LNCaP clone FGC (cell line): ENCODE results near the gene CCSER1.
"Not testable (repeated sequence)": the region's sequence is repeated elsewhere in the genome, so short reads cannot be mapped to it uniquely, and the experiment has no call there.

Experiments used
- DNase-seq: peaks from one replicate; pipeline ENCODE4 v3.0.0-alpha.2; 2011; ENCODE audit warnings: low read depth
- H3K4me3 ChIP-seq: 2 replicates; pipeline ENCODE4 v1.5.1; 2011; ENCODE audit warnings: mild to moderate bottlenecking, low read depth, low read length, control low read depth
- TF ChIP-seq, protein P1 (sequence below): IDR thresholded peaks from 2 replicates; pipeline ENCODE4 v1.5.1; 2012; ENCODE audit warnings: mild to moderate bottlenecking; ENCODE audit not compliant: control insufficient read depth, insufficient read depth; ENCODE audit errors: extremely low read depth

Gene CCSER1

DNA sequence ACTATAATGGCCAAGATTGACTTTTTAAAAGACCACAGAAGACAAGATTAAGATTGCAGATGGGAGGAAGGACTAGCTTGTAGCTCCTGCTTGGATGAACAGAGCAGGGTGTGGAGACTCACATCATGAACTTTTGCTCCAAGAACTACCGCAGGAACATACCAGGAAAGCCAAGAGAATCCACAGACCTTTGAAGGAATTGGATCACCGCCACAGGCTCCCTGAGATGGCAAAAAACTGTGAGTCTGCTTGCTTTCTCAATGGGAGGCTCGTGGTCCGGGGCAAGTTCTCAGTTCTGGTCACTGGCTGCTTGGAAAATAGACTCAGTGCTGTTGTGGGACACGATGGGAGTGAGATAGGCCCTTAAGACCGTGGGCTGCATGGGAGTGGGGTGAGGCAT is 276.6 kb downstream of the CCSER1 start:
- no peak overlapping the region for H3K4me3 ChIP-seq

DNA sequence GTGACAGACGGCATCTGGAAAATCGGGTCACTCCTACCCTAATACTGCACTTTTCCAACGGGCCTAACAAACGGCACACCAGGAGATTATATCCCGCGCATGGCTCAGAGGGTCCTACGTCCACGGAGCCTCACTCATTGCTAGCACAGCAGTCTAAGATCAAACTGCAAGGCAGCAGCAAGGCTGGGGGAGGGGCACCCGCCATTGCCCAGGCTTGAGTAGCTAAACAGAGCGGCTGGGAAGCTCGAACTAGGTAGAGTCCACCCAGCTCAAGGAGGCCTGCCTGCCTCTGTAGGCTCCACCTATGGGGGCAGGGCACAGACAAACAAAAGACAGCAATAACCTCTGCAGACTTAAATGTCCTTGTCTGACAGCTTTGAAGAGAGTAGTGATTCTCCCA is 280.7 kb downstream of the CCSER1 start:
- not testable (repeated sequence) for DNase-seq, H3K4me3 ChIP-seq

More for the DNA sequence above, 276.6 kb downstream of the CCSER1 start:
- no peak for DNase-seq
- TF ChIP-seq, protein P1, sequence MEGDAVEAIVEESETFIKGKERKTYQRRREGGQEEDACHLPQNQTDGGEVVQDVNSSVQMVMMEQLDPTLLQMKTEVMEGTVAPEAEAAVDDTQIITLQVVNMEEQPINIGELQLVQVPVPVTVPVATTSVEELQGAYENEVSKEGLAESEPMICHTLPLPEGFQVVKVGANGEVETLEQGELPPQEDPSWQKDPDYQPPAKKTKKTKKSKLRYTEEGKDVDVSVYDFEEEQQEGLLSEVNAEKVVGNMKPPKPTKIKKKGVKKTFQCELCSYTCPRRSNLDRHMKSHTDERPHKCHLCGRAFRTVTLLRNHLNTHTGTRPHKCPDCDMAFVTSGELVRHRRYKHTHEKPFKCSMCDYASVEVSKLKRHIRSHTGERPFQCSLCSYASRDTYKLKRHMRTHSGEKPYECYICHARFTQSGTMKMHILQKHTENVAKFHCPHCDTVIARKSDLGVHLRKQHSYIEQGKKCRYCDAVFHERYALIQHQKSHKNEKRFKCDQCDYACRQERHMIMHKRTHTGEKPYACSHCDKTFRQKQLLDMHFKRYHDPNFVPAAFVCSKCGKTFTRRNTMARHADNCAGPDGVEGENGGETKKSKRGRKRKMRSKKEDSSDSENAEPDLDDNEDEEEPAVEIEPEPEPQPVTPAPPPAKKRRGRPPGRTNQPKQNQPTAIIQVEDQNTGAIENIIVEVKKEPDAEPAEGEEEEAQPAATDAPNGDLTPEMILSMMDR = no peak

DNA sequence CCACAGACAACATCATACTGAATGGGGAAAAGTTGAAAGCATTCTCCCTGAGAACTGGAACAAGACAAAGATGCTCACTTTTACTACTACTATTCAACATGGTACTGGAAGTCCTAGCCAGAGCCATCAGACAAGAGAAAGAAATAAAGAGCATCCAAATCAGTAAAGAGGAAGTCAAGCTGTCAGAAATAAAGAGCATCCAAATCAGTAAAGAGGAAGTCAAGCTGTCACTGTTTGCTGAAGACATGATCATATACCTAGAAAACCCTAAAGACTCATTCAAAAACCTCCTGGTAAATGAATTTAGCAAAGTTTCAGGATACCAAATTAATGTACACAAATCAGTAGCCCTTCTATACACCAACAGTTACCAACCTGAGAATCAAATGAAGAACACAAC is 285.6 kb downstream of the CCSER1 start:
- DNase-seq, H3K4me3 ChIP-seq: not testable (repeated sequence)

DNA sequence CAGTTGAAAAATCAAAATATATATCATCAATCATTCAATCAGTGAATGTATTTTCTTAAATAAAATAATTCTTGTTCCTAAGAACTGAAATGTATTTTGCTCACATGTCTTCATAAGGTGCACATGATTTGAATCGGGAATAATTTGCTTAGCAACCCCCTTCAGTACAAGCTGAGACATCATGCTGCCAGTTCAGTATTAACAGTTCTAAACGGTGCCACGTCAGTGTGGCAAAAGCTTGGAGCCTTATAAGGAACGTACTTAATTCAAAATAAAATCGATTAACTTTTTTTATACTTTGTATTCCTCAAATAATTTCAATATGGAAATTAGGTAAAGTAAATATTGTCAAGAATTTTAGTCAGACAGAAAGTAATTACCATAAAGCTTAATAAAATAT is 287.9 kb downstream of the CCSER1 start:
- no peak overlapping the region for H3K4me3 ChIP-seq
- TF ChIP-seq, protein P1 = no peak
- no peak for DNase-seq

DNA sequence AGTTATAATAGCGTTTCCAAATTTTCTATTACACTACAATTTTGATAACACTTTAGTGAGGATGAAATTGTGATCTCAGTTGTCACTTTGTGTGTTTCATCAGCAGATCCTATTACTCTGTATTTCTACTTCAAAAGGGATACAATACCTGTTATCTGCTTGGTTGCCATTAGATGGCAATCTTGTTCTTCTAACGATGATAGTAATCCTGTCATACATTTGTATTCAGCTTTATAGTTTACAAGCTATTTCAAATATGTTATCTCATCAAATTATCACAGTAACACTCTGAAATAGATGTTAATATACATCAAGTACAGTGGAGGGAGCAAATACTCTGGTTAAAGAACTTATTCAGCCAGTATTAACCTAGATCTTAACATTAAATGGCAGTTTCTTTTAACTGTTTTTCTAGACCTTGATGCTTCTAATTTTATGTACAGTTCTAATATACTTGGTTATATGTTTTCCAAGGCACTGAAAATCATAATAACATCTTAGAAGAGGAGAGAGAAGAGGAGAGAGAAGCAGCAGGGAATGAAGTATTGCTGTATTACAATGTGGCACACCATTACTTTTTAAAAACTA is 292.0 kb downstream of the CCSER1 start:
- peak; percentile 72 for DNase-seq
- no peak overlapping the region for H3K4me3 ChIP-seq
- TF ChIP-seq, protein P1 = peak; percentile 76

DNA sequence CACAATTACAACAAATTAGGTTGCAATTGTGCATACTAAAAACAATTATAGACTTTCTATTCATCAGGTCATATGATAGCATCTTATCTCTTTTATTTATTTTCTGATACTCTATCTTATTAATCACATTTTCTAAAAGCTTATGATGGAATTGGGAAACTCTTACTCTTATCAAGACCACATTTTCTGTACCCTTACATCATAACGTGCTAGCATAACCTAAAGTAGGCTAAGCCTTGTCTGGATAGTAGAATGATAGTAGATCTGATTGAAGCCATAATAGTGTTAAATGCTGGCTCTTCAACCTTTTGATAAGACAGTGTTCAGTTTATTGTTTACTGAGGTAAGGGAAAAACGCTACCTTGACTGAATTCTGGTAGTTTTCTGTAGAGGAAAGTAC is 294.0 kb downstream of the CCSER1 start:
- TF ChIP-seq, protein P1 = no peak
- no peak overlapping the region for H3K4me3 ChIP-seq
- no peak for DNase-seq

DNA sequence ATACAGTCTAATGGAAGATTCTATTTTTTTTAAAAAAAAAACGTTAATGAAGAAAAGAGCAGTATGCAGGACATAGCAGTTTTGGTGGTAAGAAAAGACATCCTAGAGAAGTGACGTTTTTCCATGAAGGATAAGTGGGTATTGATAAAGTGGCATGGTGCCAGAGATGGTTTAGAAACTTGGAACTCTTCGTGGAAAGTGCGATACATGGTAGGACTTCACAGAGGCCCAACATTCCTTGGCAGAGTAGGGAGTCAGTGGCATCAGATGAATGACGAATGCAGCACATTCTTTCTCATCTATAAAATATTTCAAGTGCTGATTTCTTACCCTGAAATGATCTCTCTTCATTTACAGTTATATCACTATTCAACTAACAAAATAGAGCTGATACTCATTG is 298.7 kb downstream of the CCSER1 start:
- TF ChIP-seq, protein P1 = no peak
- DNase-seq = no peak
- no peak overlapping the region for H3K4me3 ChIP-seq

DNA sequence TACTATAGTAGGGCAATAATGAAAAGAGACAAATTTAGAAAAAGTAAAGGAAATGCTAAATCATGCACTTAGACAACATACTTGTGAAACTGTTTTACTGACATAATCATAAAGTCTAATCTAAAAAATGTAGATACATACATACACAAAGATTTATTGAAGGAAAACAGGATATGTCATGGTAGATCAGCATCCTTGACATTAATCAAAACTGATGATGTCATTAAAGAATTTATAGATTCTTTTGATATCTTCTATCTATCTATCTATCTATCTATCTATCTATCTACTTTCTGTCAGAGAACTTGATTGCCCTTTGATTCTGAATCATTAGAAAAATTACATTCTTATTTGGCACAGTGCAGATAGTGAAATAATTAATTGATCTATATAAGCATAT is 311.3 kb downstream of the CCSER1 start:
- TF ChIP-seq, protein P1 = no peak
- DNase-seq = no peak
- H3K4me3 ChIP-seq = no peak overlapping the region
